IPS-20b (cell line): ENCODE data around the gene RUVBL1.
A peak's percentile ranks its signal among the peaks of the same experiment; 100 is the strongest.
"Not testable (repeated sequence)": the region's sequence is repeated elsewhere in the genome, so short reads cannot be mapped to it uniquely, and the experiment has no call there.

Experiments
- H3K27ac ChIP-seq: one replicate; pipeline ENCODE4 v1.5.1; 2013; ENCODE audit warnings: low read length
- H3K27me3 ChIP-seq: 2 replicates; pipeline ENCODE4 v1.6.1; 2013; ENCODE audit warnings: mild to moderate bottlenecking, low read length, inconsistent platforms; ENCODE audit not compliant: insufficient read depth
- H3K36me3 ChIP-seq: 2 replicates; pipeline ENCODE4 v1.6.1; 2013; ENCODE audit warnings: low read depth, mild to moderate bottlenecking, inconsistent platforms, low read length, moderate library complexity; ENCODE audit not compliant: insufficient read depth
- H3K4me1 ChIP-seq: 2 replicates; pipeline ENCODE4 v1.6.1; 2013; ENCODE audit warnings: mild to moderate bottlenecking, control low read depth, inconsistent platforms, low read length, moderate library complexity; ENCODE audit not compliant: insufficient read depth
- H3K4me3 ChIP-seq: 2 replicates; pipeline ENCODE4 v1.5.1; 2013; ENCODE audit warnings: mild to moderate bottlenecking, low read length, inconsistent platforms
- H3K9ac ChIP-seq: 2 replicates; pipeline ENCODE4 v1.6.1; 2013; ENCODE audit warnings: low read depth, mild to moderate bottlenecking, inconsistent platforms, low read length, moderate library complexity
- H3K9me3 ChIP-seq: 2 replicates; pipeline ENCODE4 v1.6.1; 2013; ENCODE audit warnings: mild to moderate bottlenecking, low read depth, low read length, inconsistent platforms; ENCODE audit not compliant: insufficient read depth

The RUVBL1 gene

GRCh38 chr3:128123538-128124368 is at the start of gene RUVBL1:
Gene RUVBL1 (minus strand): TSS chr3:128123812. CDS start chr3:128123724, 88 bp downstream.
- H3K4me1 ChIP-seq: peaks cover 4% of the 10 kb centered on the region
- peak within 1 kb of the TSS; percentile 92 for H3K27ac ChIP-seq
- peak within 1 kb of the TSS; percentile 90 for H3K4me3 ChIP-seq
- peaks cover 19% of the 10 kb centered on the region for H3K36me3 ChIP-seq
- no peaks in the 10 kb centered on the region for H3K9me3 ChIP-seq
- peak within 1 kb of the TSS; percentile 98 for H3K9ac ChIP-seq
- peaks cover 12% of the 10 kb centered on the region; the same call in 1 of the 2 replicates for H3K27me3 ChIP-seq

- Histone ChIP-seq H3K36me3 (no peaks in the 10 kb centered on the region), H3K4me3 (no peak overlapping the region), H3K27ac (no peak overlapping the region), H3K4me1 (peaks cover 20% of the 10 kb centered on the region), H3K9me3 (no peaks in the 10 kb centered on the region), H3K9ac (no peak overlapping the region), H3K27me3 (no peaks in the 10 kb centered on the region)
Observed at GRCh38 chr3:128173200-128173599, 49.6 kb upstream of the RUVBL1 start.

- Histone ChIP-seq H3K9ac (no peak overlapping the region), H3K27me3 (no peaks in the 10 kb centered on the region), H3K9me3 (no peaks in the 10 kb centered on the region), H3K27ac (no peak overlapping the region), H3K36me3 (no peaks in the 10 kb centered on the region), H3K4me3 (no peak overlapping the region), H3K4me1 (peaks cover 21% of the 10 kb centered on the region)
Observed at GRCh38 chr3:128170866-128171516, 47.4 kb upstream of the RUVBL1 start.

GRCh38 chr3:128168836-128169235 is 45.2 kb upstream of the RUVBL1 start:
- no peak overlapping the region for H3K27ac ChIP-seq
- H3K9ac ChIP-seq: no peak overlapping the region
- H3K27me3 ChIP-seq: no peaks in the 10 kb centered on the region
- H3K36me3 ChIP-seq: no peaks in the 10 kb centered on the region
- peaks cover 11% of the 10 kb centered on the region; the same call in 1 of the 2 replicates for H3K4me1 ChIP-seq
- H3K9me3 ChIP-seq: no peaks in the 10 kb centered on the region
- no peak overlapping the region for H3K4me3 ChIP-seq

- H3K4me3 ChIP-seq: peak overlapping the region; percentile 1; the same call in 1 of the 2 replicates
- H3K36me3 ChIP-seq: no peaks in the 10 kb centered on the region
- H3K9ac ChIP-seq: no peak overlapping the region
- H3K9me3 ChIP-seq: no peaks in the 10 kb centered on the region
- no peak overlapping the region for H3K27ac ChIP-seq
- peaks cover 11% of the 10 kb centered on the region; the same call in 1 of the 2 replicates for H3K4me1 ChIP-seq
- no peaks in the 10 kb centered on the region for H3K27me3 ChIP-seq
Observed at GRCh38 chr3:128167973-128168674, 44.5 kb upstream of the RUVBL1 start.

- peaks cover 11% of the 10 kb centered on the region; the same call in 1 of the 2 replicates for H3K4me1 ChIP-seq
- no peak overlapping the region for H3K27ac ChIP-seq
- H3K9me3 ChIP-seq: no peaks in the 10 kb centered on the region
- H3K4me3 ChIP-seq: no peak overlapping the region; the same call in 1 of the 2 replicates
- no peaks in the 10 kb centered on the region for H3K27me3 ChIP-seq
- no peaks in the 10 kb centered on the region for H3K36me3 ChIP-seq
- no peak overlapping the region for H3K9ac ChIP-seq
Observed at GRCh38 chr3:128167646-128167972, 44.0 kb upstream of the RUVBL1 start.

- Histone ChIP-seq H3K27me3 (no peaks in the 10 kb centered on the region), H3K4me1 (peaks cover 11% of the 10 kb centered on the region; the same call in 1 of the 2 replicates), H3K27ac (no peak overlapping the region), H3K4me3 (no peak overlapping the region), H3K36me3 (no peaks in the 10 kb centered on the region), H3K9ac (no peak overlapping the region), H3K9me3 (no peaks in the 10 kb centered on the region)
Observed at GRCh38 chr3:128166971-128167453, 43.4 kb upstream of the RUVBL1 start.

- no peaks in the 10 kb centered on the region for H3K9me3 ChIP-seq
- no peaks in the 10 kb centered on the region; the same call in 1 of the 2 replicates for H3K36me3 ChIP-seq
- no peak overlapping the region for H3K4me3 ChIP-seq
- no peaks in the 10 kb centered on the region for H3K27me3 ChIP-seq
- no peak overlapping the region for H3K9ac ChIP-seq
- H3K27ac ChIP-seq: no peak overlapping the region
- H3K4me1 ChIP-seq: peaks cover 10% of the 10 kb centered on the region; the same call in 1 of the 2 replicates
Observed at GRCh38 chr3:128163432-128163831, 39.8 kb upstream of the RUVBL1 start.

GRCh38 chr3:128160661-128161060 is 37.0 kb upstream of the RUVBL1 start:
- no peaks in the 10 kb centered on the region for H3K4me1 ChIP-seq
- H3K27ac ChIP-seq: no peak overlapping the region
- no peak overlapping the region for H3K4me3 ChIP-seq
- H3K36me3 ChIP-seq: no peaks in the 10 kb centered on the region; the same call in 1 of the 2 replicates
- no peaks in the 10 kb centered on the region for H3K27me3 ChIP-seq
- no peaks in the 10 kb centered on the region for H3K9me3 ChIP-seq
- H3K9ac ChIP-seq: no peak overlapping the region

- no peak overlapping the region for H3K4me3 ChIP-seq
- H3K27me3 ChIP-seq: peaks cover 14% of the 10 kb centered on the region
- H3K4me1 ChIP-seq: 0 out of 2 replicates have a peak, but pooled peaks cover 3% of the 10 kb centered on the region
- no peak overlapping the region for H3K9ac ChIP-seq
- no peaks in the 10 kb centered on the region for H3K9me3 ChIP-seq
- H3K36me3 ChIP-seq: no peaks in the 10 kb centered on the region; the same call in 1 of the 2 replicates
- no peak overlapping the region for H3K27ac ChIP-seq
Observed at GRCh38 chr3:128155616-128156360, 32.2 kb upstream of the RUVBL1 start.

- Histone ChIP-seq H3K9ac (peak overlapping the region; percentile 63; the same call in 1 of the 2 replicates), H3K27me3 (peaks cover 19% of the 10 kb centered on the region), H3K4me3 (peak overlapping the region; percentile 69)
- H3K9me3 ChIP-seq, H3K27ac ChIP-seq, H3K36me3 ChIP-seq, H3K4me1 ChIP-seq: not testable (repeated sequence)
Observed at GRCh38 chr3:128154354-128154753, 30.7 kb upstream of the RUVBL1 start.
